ENCODE results near the gene SYCP2.
"Not testable (repeated sequence)": the region's sequence is repeated elsewhere in the genome, so short reads cannot be mapped to it uniquely, and the experiment has no call there.

The SYCP2 gene

DNA sequence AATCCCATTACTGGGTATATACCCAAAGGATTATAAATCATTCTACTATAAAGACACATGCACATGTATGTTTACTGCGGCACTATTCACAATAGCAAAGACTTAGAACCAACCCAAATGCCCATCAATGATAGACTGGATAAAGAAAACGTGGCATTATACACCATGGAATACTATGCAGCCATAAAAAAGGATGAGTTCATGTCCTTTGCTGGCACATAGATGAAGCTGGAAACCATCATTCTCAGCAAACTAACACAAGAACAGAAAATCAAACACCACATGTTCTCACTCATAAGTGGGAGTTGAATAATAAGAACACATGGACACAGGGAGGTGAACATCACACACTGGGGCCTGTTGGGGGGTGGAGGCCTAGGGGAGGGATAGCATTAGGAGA is 43.4 kb downstream of the SYCP2 start:
- not testable (repeated sequence) for DNase-seq

- DNase-seq = no peak
These were observed 45.4 kb downstream of the SYCP2 start for GRCh38 chr20:59888050-59888449.

GRCh38 chr20:59884494-59884893 is 48.9 kb downstream of the SYCP2 start:
- DNase-seq = no peak

DNA sequence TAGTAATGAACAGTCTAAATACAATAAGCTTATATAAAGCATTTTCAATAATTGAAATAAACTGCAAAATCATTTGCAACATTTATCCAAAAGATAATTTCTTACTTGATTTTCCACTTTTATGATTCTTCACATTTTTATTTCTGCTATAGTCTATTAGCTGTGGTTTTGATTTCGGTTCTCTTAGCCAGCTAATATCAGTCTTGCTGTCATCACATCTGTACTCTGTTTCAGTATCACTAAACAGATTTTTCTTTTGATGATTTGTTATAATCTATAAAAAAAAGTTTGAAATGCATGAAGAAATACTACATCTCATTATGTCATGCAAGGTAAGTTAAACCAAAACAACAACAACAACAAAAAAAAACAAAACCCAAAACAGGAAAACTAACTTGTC is 53.2 kb downstream of the SYCP2 start:
- DNase-seq = no peak

GRCh38 chr20:59873409-59873808 is 60.0 kb downstream of the SYCP2 start:
- no peak for DNase-seq

GRCh38 chr20:59871096-59871495 is 62.3 kb downstream of the SYCP2 start:
- DNase-seq = no peak

DNA sequence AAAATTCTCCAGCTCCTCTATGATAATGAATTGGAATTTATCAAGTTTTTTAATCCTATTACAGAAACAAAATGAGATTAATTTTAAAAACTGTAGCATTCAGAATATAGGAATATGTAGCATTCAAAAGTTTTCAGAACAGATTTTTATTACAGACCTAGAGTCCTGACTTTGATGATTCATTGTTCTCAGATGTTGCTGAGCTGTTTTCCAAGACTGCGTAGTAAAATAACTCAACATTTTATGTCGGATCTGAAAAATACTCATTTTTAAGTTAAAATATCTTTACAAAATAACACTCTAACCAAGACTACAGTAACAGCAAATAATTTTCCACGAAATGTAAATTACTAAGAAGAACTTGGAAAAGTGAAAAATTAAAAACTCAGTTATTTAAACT is 67.1 kb downstream of the SYCP2 start:
- no peak for DNase-seq

DNA sequence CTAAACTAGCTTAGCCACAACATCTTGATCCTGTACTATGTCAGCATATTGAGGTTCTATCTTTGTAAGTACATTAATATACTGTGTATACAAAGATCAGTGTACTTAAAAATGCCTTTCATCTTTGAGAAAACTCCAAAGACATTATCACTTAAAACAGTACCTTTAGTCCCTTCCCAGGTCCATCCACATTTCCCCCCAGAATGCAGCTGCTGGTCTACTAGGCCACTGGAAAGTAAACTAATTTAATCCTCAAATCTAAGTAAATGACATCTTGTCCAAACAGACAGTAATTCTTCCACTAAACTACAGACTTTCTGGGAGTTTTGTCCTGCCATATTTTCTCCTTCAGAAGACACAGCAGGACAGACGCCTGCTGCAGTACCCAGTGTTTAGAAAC is 68.7 kb downstream of the SYCP2 start:
- no peak for DNase-seq

- DNase-seq = no peak
These were observed 70.4 kb downstream of the SYCP2 start for GRCh38 chr20:59863058-59863457.

DNA sequence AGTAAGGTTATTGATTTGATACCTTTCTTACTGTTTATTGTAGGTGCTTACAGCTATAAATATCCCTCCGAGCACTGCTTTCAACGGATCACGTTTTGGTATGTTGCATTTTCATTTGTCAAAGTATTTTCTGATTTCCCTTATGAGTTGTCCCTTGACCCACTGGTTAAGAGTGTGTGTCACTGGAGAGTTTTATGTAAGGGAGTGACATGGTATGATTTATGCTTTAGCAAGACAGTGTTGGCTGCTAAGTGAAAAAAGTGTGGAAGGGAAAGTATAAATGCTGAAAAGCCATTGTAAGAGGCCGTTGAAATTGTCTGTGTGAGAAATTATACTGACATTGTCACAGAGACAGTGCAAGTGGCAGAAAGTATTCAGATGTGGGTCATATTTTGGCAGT is 72.0 kb downstream of the SYCP2 start:
- no peak for DNase-seq

DNA sequence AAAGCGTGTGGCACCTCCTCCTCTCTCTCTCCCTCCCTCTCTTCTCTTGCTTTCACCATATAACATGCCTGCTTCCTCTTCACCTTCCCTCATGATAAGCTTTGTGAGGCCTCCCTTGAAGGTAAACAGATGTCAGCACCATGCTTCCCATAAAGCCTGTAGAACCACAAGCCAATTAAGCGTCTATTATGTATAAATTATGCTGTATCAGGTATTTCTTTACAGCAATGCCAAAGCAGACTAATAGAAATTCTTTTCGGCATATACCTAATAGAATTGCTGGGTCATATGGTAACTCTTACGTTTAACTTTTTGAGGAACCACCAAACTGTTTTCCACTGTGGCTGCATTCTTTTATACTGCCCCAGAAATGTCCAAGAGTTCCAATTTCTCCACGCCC is 75.0 kb downstream of the SYCP2 start:
- DNase-seq = no peak

- DNase-seq = no peak
These were observed 75.5 kb downstream of the SYCP2 start for GRCh38 chr20:59857966-59858365.

DNA sequence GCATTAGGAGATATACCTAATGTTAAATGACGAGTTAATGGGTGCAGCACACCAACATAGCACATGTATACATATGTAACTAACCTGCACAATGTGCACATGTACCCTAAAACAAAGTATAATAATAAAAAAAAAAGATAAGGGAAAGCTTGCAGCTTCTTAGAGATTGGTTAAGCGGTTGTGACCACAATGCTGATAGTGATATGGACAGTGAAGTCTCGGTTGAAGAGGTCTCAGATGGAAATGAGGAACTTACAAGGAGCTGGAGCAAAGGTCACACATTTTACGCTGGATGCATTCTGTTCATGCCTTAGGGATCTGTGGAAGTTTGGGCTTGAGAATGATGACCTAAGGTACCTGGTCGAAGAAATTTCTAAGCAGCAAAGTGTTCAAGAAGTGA is 76.5 kb downstream of the SYCP2 start:
- not testable (repeated sequence) for DNase-seq

GRCh38 chr20:59856526-59856925 is 76.9 kb downstream of the SYCP2 start:
- DNase-seq = not testable (repeated sequence)

GRCh38 chr20:59850018-59850641 is 83.3 kb downstream of the SYCP2 start:
- peak in 1 of 2 experiments; percentile 34 for DNase-seq

DNA sequence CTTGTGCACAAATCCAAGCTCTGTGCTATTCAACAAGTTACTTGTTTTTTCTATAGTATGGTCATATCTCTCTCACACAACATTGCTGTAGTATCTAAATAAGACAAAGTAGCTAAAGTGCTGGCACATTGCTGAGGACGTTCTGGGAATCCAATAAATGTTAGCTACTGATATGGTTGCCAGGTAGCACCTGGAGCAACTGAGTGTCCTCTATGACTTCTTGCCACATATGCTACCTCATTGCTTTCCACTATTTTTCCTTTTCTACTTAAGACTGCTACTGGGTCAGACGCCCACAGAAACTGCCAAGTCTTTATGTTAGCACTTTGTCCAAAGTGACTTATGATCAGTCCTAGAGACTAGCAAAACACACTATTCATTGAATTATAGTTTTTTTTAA is 85.3 kb downstream of the SYCP2 start:
- no peak for DNase-seq

DNA sequence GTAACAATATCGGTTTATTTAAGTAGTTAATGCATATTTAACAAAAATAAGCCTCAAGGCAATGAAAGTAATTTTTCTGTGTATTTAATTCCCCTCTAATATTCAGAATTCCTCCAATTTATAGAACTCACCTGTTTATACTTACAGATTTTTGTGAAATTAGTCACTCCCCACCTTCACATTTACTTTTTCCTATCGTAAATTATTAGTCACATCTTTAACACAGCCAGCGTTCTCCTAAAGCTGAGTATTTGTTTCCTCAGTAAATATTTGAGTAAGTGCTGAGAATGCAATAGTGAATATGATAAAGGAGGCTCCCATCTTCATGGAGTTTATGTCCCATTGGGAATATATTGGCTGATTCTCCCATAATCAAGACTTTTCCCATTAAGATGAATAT is 88.0 kb downstream of the SYCP2 start:
- DNase-seq = no peak

GRCh38 chr20:59839400-59839799 is 94.0 kb downstream of the SYCP2 start:
- no peak for DNase-seq

GRCh38 chr20:59837623-59838394 is 95.6 kb downstream of the SYCP2 start:
- DNase-seq = no peak

GRCh38 chr20:59836767-59837166 is 96.7 kb downstream of the SYCP2 start:
- peak; percentile 31 to 54 for DNase-seq

DNA sequence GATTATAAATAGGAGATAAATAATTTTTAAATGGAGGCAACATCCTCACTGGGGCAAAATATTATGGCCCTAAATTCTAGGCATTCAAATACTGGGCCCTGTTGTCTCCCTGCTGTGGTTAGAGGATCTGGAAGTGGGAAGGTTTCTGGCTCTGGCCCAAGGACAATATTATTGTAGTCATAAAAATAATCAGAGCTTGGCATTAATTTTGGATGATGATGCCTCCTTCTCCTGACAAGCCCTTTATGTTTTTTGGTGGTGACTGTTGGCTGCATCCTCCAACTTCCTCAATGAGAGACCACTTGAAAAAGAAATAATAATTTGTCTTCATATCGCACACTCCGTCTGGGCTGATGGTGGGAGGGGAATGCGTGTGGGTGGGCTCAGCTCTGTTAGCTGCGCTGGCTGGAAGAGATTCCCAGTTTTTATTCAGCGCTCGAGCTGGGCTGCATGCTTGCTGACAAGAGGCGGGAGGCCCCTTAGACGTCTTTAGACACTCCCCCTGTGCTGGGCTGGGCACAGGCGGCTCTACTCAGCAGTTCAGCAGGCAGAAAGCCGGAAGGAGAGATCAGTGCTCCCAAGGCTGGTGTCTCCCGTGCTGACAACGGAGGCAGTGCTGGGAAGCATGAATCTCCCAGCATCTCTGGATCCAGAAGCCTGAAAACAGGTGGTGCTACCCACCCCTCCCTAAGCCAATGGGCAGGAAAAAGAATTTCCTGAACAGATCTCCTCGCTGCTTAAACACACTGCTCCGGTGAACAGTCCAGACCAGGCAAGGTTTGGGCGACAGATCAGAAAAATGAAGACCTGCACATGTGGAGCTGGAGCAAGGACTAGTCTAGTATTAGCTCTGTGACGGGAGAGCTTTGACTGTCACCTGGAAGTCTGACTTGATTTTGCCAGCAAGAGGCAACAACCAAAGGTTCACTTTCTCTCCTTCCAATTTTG is 97.7 kb downstream of the SYCP2 start:
- peak; percentile 48 to 50 for DNase-seq

GRCh38 chr20:59835057-59835447 is 98.4 kb downstream of the SYCP2 start:
- DNase-seq = no peak

All from NCI-H187 (cell line).